ENCODE results near the gene FLVCR2. TPM values are rescaled to one million over a fixed set of nuclear protein-coding genes. Genes with fewer than 3 reads are reported as not detected.

The FLVCR2 gene
- total RNA-seq, 1 experiment from 2014 or later, result 13.4 TPM

DNA sequence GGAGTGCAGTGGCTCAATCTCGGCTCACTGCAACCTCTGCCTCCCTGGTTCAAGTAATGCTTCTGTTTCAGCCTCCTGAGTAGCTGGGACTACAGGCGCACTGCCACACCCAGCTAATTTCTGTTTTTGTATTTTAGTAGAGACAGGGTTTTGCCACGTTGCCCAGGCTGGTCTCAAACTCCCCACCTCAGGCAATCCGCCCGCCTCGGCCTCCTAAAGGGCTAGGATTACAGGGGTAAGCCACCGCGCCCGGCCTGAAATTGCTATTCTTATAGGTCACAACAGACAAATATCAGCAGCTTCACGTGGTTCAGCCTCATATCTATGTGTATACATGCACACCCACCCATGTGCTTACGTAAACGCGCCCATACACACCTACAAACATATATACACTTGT lies 32.5 kb upstream of the FLVCR2 start:
- Mint-ChIP-seq H3K4me1 (ENCODE audit: low read depth, unreplicated experiment) (no peaks in the 10 kb centered on the region), H3K27me3 (ENCODE audit: insufficient read depth, unreplicated experiment) (no peaks in the 10 kb centered on the region), H3K36me3 (ENCODE audit: insufficient read depth, unreplicated experiment) (peaks cover 8% of the 10 kb centered on the region), H3K27ac (ENCODE audit: unreplicated experiment) (no peak overlapping the region), H3K4me3 (ENCODE audit: unreplicated experiment) (no peak overlapping the region), H3K9me3 (ENCODE audit: unreplicated experiment) (peaks cover 10% of the 10 kb centered on the region)
- H3K36me3 ChIP-seq (ENCODE audit: control insufficient read depth, insufficient read depth, low read length), result no peaks in the 10 kb centered on the region
- no peak for DNase-seq
- no peaks in the 10 kb centered on the region for H3K9me3 ChIP-seq
- H3K4me1 ChIP-seq, result no peaks in the 10 kb centered on the region
- TF ChIP-seq, protein P1, sequence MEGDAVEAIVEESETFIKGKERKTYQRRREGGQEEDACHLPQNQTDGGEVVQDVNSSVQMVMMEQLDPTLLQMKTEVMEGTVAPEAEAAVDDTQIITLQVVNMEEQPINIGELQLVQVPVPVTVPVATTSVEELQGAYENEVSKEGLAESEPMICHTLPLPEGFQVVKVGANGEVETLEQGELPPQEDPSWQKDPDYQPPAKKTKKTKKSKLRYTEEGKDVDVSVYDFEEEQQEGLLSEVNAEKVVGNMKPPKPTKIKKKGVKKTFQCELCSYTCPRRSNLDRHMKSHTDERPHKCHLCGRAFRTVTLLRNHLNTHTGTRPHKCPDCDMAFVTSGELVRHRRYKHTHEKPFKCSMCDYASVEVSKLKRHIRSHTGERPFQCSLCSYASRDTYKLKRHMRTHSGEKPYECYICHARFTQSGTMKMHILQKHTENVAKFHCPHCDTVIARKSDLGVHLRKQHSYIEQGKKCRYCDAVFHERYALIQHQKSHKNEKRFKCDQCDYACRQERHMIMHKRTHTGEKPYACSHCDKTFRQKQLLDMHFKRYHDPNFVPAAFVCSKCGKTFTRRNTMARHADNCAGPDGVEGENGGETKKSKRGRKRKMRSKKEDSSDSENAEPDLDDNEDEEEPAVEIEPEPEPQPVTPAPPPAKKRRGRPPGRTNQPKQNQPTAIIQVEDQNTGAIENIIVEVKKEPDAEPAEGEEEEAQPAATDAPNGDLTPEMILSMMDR (IDR thresholded peaks at IDR 0.05; ENCODE audit: insufficient read depth in 1 of 2, low read depth in 1 of 2, low read length in 1 of 2, severe bottlenecking in 1 of 2, unreplicated experiment in 1 of 2), result no peak
- intact Hi-C loops (cut with micrococcal nuclease; ENCODE audit: unreplicated experiment), result no loop called here
- no TSS peak for BruUV-seq (replicated peaks)
- POLR2A ChIA-PET, result no interaction called here
- CTCF ChIA-PET, result interaction anchor here (1.4 kb wide), 1 partner anchor 15 kb away, joined by 8 read pairs; no protein-coding TSS in a partner anchor
- no peak overlapping the region for H3K4me3 ChIP-seq (ENCODE audit: low read depth, low read length)
- no peaks in the 10 kb centered on the region for H3K27me3 ChIP-seq (replicated peaks; ENCODE audit: control insufficient read depth, insufficient read depth, low read length)

DNA sequence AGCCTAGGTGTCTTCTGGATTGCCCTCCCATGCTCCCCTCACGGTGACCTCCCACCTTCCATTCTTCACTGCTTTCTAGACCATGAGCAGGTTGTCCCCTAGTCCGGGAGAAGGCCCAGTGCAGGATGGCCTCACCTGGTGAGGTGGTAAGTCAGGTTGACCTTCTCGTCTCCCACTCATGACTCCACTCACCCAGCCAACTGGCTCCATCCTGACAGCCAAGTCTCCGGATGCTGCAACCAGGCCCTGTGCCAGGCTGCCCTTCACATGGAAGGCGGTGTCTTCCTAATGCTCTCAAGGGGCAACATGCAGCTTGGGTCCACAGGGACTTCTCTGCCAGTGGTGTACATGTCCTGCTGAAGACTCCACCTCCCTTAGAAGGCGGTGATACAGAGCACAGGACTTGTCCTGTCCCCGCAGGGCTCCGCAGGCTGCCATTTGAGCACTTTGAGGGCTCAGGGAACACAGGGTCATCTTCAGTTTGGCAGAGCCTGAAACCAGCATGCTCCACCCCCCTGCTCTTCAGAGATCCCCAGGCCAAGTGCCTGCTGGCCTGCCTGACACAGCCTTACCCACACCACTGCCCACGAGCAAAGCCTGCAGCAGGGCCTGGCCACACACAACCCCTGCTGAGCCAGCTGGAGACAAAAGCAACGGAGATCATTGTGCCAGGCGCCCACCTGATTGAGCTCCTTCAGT lies 30.7 kb upstream of the FLVCR2 start:
- intact Hi-C loops (cut with micrococcal nuclease; ENCODE audit: unreplicated experiment), result no loop called here
- DNase-seq, result no peak
- no peaks in the 10 kb centered on the region for H3K9me3 ChIP-seq
- H3K4me3 ChIP-seq (ENCODE audit: low read depth, low read length), result no peak overlapping the region
- no TSS peak for BruUV-seq (replicated peaks)
- POLR2A ChIA-PET, result no interaction called here
- Mint-ChIP-seq H3K27me3 (ENCODE audit: insufficient read depth, unreplicated experiment) (no peaks in the 10 kb centered on the region), H3K36me3 (ENCODE audit: insufficient read depth, unreplicated experiment) (no peaks in the 10 kb centered on the region), H3K9me3 (ENCODE audit: unreplicated experiment) (peaks cover 10% of the 10 kb centered on the region), H3K4me3 (ENCODE audit: unreplicated experiment) (no peak overlapping the region), H3K4me1 (ENCODE audit: low read depth, unreplicated experiment) (peaks cover 5% of the 10 kb centered on the region), H3K27ac (ENCODE audit: unreplicated experiment) (peak overlapping the region; percentile 27)
- H3K36me3 ChIP-seq (ENCODE audit: control insufficient read depth, insufficient read depth, low read length), result no peaks in the 10 kb centered on the region
- CTCF ChIA-PET, result interaction anchor here (1.4 kb wide), 1 partner anchor 13 kb away, joined by 8 read pairs; no protein-coding TSS in a partner anchor
- TF ChIP-seq, protein P1 (IDR thresholded peaks at IDR 0.05; ENCODE audit: insufficient read depth in 1 of 2, low read depth in 1 of 2, low read length in 1 of 2, severe bottlenecking in 1 of 2, unreplicated experiment in 1 of 2), result no peak
- peaks cover 10% of the 10 kb centered on the region; the same call in 1 of the 2 replicates for H3K4me1 ChIP-seq
- H3K27me3 ChIP-seq (replicated peaks; ENCODE audit: control insufficient read depth, insufficient read depth, low read length), result no peaks in the 10 kb centered on the region

DNA sequence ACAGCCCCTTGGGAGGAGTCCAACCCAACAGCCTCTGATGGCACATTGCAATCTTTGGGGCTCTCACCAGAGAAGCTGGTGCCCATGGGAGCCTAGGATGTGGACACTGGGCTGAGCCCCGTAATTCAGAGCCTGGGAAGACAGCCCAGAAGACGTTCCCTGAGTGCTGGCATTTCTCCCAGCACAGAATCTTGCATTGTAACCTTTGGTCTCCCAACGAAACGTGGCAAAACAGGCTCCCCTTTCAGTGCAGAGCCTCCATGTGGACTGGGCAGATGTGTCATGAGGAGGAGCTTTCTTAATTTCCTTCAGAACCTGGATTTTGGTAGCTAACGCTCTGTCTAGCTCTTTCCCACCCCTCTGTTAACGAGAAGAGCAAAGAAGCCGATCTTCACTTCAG lies 29.9 kb upstream of the FLVCR2 start:
- Histone ChIP-seq H3K27me3 (replicated peaks; ENCODE audit: control insufficient read depth, insufficient read depth, low read length) (no peaks in the 10 kb centered on the region), H3K36me3 (ENCODE audit: control insufficient read depth, insufficient read depth, low read length) (no peaks in the 10 kb centered on the region), H3K4me1 (peaks cover 17% of the 10 kb centered on the region), H3K9me3 (no peaks in the 10 kb centered on the region), H3K4me3 (ENCODE audit: low read depth, low read length) (no peak overlapping the region)
- Mint-ChIP-seq H3K9me3 (ENCODE audit: unreplicated experiment) (peaks cover 10% of the 10 kb centered on the region), H3K27ac (ENCODE audit: unreplicated experiment) (peak overlapping the region; percentile 27), H3K36me3 (ENCODE audit: insufficient read depth, unreplicated experiment) (no peaks in the 10 kb centered on the region), H3K4me1 (ENCODE audit: low read depth, unreplicated experiment) (peaks cover 11% of the 10 kb centered on the region), H3K4me3 (ENCODE audit: unreplicated experiment) (no peak overlapping the region), H3K27me3 (ENCODE audit: insufficient read depth, unreplicated experiment) (no peaks in the 10 kb centered on the region)
- CTCF ChIA-PET, result interaction anchor here (0.5 kb wide), 1 partner anchor 15 kb away, joined by 3 read pairs; no protein-coding TSS in a partner anchor
- TF ChIP-seq, protein P1 (IDR thresholded peaks at IDR 0.05; ENCODE audit: insufficient read depth in 1 of 2, low read depth in 1 of 2, low read length in 1 of 2, severe bottlenecking in 1 of 2, unreplicated experiment in 1 of 2), result no peak
- POLR2A ChIA-PET, result no interaction called here
- no TSS peak for BruUV-seq (replicated peaks)
- DNase-seq, result no peak
- intact Hi-C loops (cut with micrococcal nuclease; ENCODE audit: unreplicated experiment), result no loop called here
